ENCODE measurements around the gene ZNF76.

DNA sequence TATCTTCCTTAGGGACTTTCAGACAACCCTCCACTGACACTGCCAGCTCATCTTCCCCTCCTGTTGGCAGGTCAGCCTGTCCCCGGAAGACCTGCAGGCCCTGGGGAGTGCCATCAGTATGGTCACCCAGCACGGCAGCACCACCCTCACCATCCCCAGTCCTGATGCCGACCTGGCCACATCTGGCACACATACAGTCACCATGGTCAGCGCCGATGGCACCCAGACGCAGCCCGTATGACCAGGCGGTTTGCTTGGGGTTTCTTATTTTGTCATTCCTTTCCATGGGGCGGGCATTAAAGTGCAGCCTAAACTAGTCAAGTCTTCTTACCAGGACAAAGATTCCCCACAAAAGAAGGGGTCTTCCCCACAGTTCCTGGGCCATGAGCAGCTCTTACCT, 34.1 kb downstream of the ZNF76 start:
- TF ChIP-seq, protein P1, sequence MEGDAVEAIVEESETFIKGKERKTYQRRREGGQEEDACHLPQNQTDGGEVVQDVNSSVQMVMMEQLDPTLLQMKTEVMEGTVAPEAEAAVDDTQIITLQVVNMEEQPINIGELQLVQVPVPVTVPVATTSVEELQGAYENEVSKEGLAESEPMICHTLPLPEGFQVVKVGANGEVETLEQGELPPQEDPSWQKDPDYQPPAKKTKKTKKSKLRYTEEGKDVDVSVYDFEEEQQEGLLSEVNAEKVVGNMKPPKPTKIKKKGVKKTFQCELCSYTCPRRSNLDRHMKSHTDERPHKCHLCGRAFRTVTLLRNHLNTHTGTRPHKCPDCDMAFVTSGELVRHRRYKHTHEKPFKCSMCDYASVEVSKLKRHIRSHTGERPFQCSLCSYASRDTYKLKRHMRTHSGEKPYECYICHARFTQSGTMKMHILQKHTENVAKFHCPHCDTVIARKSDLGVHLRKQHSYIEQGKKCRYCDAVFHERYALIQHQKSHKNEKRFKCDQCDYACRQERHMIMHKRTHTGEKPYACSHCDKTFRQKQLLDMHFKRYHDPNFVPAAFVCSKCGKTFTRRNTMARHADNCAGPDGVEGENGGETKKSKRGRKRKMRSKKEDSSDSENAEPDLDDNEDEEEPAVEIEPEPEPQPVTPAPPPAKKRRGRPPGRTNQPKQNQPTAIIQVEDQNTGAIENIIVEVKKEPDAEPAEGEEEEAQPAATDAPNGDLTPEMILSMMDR (IDR thresholded peaks at IDR 0.05; ENCODE audit: control extremely low read depth in 1 of 3, insufficient read depth in 1 of 3, low read depth in 1 of 3, low read length in 3 of 3) = no peak
- TF ChIP-seq GTF2F1 (IDR thresholded peaks at IDR 0.05; ENCODE audit: borderline replicate concordance, low read depth, low read length) = no peak
- no peak for TF ChIP-seq EGR1 (IDR thresholded peaks at IDR 0.05; ENCODE audit: borderline replicate concordance, low read depth, low read length)
- no peak for TF ChIP-seq BACH1 (IDR thresholded peaks at IDR 0.05; ENCODE audit: low read length)
- no peak for TF ChIP-seq POLR2AphosphoS5 (IDR thresholded peaks at IDR 0.05; ENCODE audit: low read depth, low read length)
- no peak for TF ChIP-seq TAF1 (IDR thresholded peaks at IDR 0.05; ENCODE audit: low read depth, low read length)
- no peak for TF ChIP-seq POLR2A (IDR thresholded peaks at IDR 0.05; ENCODE audit: control extremely low read depth in 1 of 2, low read depth in 2 of 2, low read length in 2 of 2)
- no peak for TF ChIP-seq EZH2 (IDR thresholded peaks at IDR 0.05; ENCODE audit: low read depth, low read length, severe bottlenecking)
